SIG-M5 treated with dmso at 0.1 percent for 504 hours (cell line): ENCODE data around the gene RPL10.

ENCODE experiments used
- DNase-seq: peaks from one replicate; lab custom pipeline; 2025; ENCODE audit not compliant: unreplicated experiment; lab: John Stamatoyannopoulos, UW

RPL10 gene

GRCh38 chrX:154362085-154362742, 36.0 kb upstream of the RPL10 start:
- no peak for DNase-seq

DNA sequence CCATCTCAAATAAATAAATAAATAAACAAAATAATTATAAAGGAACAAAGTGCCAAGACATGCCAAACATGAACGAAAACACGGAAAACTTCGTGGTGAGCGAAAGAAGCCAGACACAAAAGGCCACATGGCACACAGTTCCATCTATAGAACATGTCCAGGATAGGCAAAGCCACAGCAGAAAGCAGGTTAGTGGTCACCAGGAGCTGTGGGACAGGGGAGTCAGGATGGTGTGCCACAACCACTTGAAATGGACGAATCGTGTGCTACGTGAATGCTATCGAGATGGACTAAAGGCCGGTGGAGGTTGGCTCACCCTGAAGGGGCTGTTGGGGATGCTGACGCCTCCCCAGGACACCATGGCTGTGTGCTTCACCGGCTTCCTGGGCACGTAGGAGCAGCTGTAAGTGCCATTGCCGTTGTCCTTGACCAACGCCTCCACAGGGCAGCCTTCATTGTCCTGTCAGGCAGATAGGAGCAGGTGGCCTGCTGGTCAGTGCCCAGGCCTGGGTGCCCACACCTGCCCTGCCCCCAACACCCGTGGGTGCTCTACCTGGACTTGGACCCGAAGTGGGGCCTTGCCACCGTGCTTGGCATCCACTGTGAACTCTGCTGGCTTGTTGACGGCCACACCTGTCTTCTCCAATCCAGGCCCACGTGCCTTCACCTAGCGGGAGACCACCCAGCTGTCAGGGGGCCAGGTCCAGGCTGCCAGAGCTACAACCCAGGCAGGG, 34.3 kb upstream of the RPL10 start:
- DNase-seq: no peak

DNA sequence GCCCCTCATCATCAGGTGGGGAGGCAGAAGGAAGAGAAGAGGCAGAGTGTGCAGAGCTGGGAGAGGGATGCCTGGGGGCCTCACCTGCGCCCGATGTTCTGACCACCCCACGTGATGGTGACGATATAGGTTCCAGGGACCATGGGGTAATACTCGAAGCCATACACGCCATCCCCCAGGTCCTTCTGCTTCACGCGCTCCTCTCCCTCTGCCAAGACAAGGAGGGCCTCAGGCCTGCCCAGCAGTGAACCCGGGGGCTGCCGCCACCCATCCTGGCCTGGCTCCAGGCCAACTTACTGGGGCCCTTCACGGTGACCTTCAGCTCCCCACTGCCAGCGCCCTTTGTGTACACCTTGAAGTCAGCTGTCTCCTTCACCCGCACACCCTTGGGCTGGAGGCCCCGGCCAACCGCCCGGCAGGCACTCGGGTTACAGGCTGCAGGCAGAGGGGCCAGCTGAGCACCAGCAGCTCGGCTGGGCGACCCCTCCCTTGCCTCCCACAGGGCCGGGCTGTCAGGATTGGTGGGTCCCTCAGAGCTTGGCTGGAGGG, 33.1 kb upstream of the RPL10 start:
- DNase-seq: no peak

DNA sequence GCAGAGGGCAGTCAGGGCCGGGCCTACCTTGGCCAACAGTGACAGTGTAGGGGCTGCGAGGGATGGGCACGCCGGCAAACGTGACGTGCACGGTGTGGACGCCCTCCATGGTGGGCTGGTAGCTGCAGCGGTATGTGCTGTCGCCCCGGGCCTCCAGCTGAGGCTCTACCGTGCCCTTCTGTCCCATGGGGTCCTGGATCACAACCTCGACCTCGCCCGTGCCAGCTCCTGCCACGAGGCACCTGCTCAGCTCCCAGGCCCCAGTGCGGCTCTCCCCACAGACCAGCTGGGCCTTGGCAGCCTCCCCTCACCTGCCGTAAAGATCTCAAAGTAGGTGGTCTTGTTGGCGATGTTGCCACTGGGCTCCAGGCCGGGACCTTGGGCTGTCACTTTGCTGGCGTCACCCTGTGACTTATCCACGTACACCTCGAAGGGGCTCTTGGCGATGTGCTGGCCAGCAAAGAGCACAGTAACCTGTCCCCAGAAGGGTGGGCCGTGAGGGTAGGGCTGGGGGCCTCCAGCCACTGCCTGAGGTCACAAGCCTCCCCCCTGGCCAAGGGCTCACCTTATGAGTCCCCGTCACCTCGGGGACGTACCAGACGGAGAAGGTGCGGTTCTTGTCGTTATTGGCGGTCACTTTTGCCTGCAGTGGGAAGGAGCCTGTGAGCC, 32.0 kb upstream of the RPL10 start:
- DNase-seq: no peak

DNA sequence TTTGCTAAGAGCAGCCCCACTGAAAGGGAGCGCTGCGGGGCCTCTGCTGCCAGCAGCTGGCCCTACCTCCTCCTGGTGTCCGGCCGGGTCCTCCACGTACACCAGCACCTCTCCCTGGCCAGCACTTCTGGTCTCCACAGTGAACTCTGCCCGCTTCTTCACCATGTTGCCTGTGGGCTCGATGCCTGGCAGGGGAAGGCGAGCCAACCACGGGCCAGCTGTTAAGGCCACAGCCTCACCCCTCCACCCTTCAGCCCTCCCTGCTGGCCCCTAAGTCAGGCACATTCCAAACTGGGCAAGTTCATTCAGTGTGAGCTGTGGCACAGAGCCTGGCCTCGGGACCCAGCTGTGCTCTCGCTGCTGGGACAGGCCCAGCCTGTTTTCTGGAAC, 31.5 kb upstream of the RPL10 start:
- no peak for DNase-seq

DNA sequence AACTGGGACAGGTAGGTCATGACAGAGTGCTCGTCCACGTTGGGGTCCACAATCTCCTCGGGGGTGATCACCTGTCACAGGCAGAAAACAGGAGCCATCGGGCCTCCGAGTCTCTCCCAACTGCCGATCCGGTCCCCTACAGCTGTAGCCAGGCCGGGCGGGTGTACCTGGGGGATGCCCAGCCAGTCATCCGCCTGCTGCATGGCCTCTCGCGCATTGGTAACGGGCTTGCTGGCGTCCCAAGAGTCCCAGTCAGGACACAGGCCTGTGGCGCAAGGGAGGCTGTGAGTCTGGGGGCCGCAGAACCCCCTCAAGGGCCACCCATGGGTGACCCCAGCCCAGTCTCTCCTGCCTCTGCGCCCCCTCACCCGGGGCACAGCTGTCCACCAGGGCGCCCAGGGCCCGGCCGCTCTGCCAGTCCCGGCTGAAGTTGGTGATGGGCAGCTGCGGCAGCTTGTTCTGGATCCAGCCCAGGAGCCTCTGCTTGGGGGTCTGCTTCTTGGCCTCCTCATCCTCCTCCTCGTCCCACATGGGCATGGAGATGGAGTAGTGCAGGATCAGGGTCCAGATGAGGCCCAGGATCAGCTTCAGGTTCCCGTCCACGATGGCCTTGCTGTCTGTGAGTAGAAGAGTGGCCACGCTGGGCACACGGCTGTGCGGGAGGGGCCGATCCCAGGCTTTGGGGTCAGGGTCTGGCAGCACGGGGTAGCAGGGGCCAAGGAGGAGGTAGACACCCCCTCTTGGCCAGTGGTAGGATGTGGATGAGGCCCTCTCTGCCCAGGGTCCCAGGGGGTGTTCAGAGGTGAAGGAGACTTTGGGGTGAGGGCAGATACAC, 30.5 kb upstream of the RPL10 start:
- no peak for DNase-seq

- DNase-seq: peak; percentile 96
Measured at GRCh38 chrX:154368630-154369448, 29.3 kb upstream of the RPL10 start.

GRCh38 chrX:154369449-154370299, 28.5 kb upstream of the RPL10 start:
- peak; percentile 74 for DNase-seq

DNA sequence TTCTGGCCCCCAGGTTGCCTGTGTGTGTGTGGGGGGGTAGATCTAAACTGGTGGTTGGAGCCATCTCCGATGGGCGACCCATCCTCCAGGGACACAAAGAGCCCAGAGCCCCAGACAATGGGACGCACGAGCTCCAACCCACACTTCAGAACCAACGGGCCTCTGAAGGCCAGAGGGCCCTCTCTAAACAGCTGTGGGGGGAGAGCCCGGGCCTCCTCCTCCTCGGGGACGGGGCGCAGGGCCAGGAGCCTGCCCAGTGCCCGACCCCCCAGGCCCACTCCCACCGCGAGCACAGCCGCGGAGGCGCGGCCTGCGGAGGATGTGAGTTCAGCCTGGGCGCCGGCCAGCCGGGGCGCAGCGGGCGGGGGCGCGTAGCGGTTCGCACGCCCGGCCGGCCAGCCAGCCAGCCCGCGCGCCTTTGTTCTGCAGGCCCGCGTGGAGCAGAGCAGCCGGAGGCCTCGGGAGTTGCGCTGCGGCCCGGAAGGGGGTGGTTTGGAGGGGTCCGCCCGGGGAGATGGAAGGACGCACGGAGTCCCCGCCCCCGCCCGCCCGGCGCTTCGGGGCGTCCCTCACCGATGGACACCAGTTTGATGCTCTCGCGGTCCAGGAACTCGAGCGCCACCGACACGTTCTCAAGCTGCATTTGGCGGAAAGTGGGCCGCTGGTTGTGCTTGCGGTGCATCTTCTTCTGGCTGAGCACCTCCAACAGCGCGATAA, 27.7 kb upstream of the RPL10 start:
- no peak for DNase-seq

DNA sequence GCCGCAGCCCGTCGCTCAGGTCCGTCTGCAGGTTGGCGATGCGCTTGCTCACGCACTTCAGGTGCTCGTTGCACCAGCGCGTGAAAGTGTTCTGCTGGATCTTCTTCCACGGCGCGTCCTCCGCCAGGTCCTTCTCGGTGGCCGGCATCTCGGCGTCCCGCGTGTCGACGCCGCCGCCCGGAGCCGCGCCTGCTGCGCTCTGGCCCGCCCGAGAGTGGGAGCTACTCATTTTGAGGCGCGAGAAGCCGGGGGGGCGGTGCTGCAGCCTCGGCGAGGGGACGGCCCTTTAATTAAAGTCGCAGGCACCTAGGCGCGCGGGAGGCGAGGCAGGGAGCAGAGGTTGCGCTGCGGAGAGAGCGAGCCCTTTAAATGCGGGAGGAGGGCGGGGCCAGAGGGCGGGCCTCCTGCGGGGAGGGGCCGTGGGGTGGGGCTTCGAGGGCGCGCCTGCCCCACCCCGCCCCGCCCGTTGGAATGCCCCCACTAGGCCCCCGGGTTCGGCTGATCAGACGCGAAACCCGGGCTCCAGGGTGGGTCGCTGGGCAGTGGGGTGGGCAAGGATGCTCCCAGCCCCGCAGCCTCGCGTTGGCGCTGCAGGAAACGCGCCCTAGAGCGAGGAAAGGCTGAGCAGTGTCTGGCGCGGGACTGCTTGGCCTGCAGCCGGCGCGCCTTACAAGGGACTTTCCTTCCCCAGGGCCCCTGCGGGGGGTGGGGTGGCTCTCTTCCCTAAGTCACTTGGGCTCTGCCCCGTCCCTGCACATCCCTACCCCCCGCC, 27.0 kb upstream of the RPL10 start:
- DNase-seq: peak; percentile 84

GRCh38 chrX:154371789-154372300, 26.3 kb upstream of the RPL10 start:
- no peak for DNase-seq

DNA sequence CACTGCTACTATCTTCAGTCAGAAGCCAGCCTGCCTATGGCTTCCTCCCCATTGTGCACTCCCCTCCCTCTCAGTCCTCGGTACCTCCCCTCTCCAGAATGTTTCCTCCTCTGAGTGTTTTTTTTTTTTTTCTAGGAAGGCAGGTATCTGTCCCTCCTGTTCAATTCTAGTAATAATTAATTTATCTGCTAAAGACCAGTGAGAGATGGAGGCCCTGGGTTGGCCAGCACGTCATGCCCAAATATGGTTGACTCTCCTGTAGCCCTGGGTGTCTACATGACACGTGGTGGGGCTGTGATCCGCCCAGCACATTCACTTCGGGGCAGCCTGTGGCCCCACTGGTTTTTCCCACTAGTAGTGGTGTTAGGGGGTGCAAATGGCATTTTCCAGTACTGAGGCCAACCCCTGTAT, 25.6 kb upstream of the RPL10 start:
- no peak for DNase-seq

DNA sequence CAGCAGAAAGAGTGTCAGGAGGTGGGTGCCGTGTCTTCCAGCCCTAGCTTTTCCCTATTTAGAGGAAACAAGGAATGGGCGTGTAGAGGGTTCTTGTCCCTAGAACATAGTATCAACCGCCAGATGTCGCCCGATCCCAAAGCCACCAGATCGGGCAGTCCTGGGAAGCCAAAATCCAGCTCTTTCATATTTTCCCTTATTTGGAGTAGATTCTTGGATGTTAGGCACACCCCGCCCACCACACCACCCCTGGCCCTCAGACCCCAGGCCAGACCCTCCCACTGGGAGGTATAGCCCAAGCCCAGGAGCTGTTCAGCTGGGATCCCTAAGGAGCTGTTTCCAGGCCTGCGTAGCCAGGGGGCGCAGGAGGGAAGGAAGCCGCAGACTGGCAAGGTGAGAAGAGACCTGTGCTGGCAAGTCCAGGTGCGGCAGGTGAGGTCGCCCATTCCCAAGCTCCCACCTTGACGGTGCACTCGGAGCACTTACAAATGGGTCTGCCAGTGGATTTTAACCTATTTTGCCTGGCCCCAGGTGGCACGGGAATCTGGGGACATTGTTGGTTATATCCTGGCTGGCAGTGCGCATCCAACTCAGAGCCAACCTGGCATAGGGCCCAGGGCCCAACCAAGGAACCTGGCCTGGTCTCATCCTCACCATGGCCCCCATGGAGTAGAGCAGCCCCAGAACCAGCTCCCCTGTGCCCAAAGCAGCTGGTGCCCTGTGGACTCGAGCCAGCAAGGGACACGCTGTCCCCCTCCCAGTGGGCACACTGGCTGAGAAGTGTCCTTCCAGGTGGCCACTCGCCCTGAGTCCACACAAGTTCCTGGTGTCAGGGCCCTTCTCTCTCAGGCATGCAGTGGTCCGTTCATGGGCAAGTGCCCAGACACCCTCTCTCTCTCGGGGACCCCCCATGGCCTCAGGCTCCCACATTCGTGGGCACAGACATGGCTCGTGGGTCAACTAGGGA, 24.6 kb upstream of the RPL10 start:
- peak; percentile 61 for DNase-seq

DNA sequence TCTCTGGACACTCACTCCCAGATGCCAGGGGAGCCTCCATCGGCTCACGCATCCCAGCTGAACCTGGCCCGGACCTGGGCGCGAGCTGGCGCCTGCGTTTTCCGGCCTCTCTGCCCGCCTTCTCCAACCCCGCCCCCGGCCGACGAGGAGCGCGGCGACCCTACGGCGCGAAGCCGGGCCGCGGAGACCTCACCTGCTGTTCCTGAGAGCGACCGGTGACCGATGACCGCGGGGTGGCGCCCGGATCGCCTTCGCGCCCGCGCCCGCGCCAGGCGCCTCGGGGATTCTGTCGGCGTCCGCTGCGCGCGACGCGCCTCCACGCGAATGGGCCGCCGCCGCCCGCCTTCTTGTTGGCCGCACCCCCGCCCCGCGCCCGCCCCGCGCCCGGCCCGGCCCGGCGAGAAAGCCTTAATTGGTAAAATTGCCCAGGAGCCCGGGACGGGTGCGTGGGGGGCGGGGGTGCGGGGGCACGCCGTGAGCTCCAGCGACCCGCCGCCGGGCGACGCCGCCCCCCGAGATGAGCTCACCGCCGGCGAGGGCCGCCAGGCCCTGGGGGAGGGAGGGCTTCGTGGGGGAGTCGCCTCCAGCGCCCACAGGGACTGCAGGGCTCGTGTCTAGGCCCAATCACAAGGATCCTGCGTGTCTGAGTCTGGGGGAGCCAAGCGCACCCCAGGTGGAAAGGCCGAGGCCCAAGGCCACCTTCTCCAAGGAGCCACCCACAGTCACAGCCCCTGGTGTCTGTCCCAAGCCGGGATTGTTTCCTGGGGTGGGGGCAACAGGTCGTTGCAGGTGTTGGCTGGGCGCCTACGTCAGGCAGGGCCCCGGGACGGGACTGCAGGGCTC, 23.6 kb upstream of the RPL10 start, which contains the start of gene FLNA:
Gene FLNA, minus strand, starts transcription at position 322 of the 843 bp plus-strand sequence. CDS start 3,389 bp downstream, outside the sequence.
- no peak for DNase-seq

DNA sequence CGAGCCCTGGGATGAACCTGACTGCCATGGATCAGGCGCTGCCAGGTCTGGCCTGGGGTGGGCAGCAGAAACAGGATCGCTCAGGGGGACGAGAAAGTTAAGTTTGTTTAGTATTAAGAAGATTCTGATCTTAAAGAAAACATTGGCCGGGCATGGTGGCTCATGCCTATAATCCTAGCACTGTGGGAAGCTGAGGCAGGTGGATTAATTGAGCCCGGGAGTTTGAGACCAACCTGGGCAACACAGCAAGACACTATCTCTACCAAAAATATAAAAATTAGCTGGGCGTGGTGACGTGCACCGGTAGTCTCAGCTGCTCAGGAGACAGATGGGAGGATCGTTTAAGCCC, 23.0 kb upstream of the RPL10 start:
- DNase-seq: no peak

GRCh38 chrX:154376774-154377173, 21.4 kb upstream of the RPL10 start:
- no peak for DNase-seq
